ENCODE measurements around the gene NHLRC4. TPM values are rescaled to one million over a fixed set of nuclear protein-coding genes. Genes with fewer than 3 reads are reported as not detected.

The NHLRC4 gene
- total RNA-seq, 2 experiments from 2014 or later = 0.45 to 0.55 TPM

DNA sequence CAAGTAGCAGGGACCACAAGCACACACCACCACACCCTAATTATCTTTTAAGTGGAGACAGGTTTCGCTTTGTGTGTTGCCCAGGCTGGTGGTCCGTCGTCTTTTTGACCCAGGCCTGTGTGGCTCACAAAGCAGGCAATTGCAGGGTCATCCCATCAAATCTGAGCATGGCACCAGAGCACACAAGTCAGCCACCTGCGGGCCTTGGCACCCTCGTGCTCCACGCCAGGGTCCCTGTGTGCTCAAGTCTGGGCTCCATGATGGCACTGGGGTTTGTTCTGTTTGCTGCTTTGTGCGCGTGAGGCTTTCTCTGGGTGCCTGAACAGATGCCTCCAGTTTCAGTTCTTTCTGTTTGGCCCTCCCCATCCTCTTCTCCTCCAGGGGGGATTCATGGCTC lies 41.7 kb upstream of the NHLRC4 start:
- ChIA-PET POLR2A (interaction anchor here (0.9 kb wide), 1 partner anchor 65 kb away, joined by 3 read pairs; no protein-coding TSS in a partner anchor), CTCF (no interaction called here)
- intact Hi-C loops (cut with DNase I, micrococcal nuclease) = loop anchor here (5.0 kb wide), 4 partner anchors 87 to 298 kb away; partner anchors contain the start of genes LUC7L (in 1 of the 2), PGAP6 (in 1 of the 2) and RAB11FIP3 (in 1 of the 2)
- no peaks in the 10 kb centered on the region for H3K9me3 Mint-ChIP-seq
- no peaks in the 10 kb centered on the region for H3K36me3 Mint-ChIP-seq (ENCODE audit: low read depth)
- peak overlapping the region; percentile 70 for H3K4me3 Mint-ChIP-seq
- peaks cover 21% of the 10 kb centered on the region for H3K4me1 Mint-ChIP-seq (ENCODE audit: low read depth)
- no peak for ATAC-seq (ENCODE audit: poor library complexity)
- no peaks in the 10 kb centered on the region for H3K27me3 ChIP-seq (ENCODE audit: control insufficient read depth in 1 of 2, insufficient read depth in 2 of 2, low read length in 2 of 2)
- H3K4me3 ChIP-seq (ENCODE audit: low read length) = no peak overlapping the region
- peak overlapping the region; percentile 80 for H3K27ac Mint-ChIP-seq
- TF ChIP-seq, protein P1, sequence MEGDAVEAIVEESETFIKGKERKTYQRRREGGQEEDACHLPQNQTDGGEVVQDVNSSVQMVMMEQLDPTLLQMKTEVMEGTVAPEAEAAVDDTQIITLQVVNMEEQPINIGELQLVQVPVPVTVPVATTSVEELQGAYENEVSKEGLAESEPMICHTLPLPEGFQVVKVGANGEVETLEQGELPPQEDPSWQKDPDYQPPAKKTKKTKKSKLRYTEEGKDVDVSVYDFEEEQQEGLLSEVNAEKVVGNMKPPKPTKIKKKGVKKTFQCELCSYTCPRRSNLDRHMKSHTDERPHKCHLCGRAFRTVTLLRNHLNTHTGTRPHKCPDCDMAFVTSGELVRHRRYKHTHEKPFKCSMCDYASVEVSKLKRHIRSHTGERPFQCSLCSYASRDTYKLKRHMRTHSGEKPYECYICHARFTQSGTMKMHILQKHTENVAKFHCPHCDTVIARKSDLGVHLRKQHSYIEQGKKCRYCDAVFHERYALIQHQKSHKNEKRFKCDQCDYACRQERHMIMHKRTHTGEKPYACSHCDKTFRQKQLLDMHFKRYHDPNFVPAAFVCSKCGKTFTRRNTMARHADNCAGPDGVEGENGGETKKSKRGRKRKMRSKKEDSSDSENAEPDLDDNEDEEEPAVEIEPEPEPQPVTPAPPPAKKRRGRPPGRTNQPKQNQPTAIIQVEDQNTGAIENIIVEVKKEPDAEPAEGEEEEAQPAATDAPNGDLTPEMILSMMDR (IDR thresholded peaks at IDR 0.05) = no peak
- H3K4me1 ChIP-seq (ENCODE audit: insufficient read depth, low read length) = peaks cover 41% of the 10 kb centered on the region
- no peak for DNase-seq
- H3K27me3 Mint-ChIP-seq = no peaks in the 10 kb centered on the region
- H3K9me3 ChIP-seq (ENCODE audit: control insufficient read depth in 1 of 2, insufficient read depth in 1 of 2, low read length in 2 of 2) = no peaks in the 10 kb centered on the region
- no peak overlapping the region for H3K27ac ChIP-seq (ENCODE audit: low read depth in 1 of 2, low read length in 2 of 2)
- no peaks in the 10 kb centered on the region for H3K36me3 ChIP-seq (ENCODE audit: insufficient read depth, low read length)

DNA sequence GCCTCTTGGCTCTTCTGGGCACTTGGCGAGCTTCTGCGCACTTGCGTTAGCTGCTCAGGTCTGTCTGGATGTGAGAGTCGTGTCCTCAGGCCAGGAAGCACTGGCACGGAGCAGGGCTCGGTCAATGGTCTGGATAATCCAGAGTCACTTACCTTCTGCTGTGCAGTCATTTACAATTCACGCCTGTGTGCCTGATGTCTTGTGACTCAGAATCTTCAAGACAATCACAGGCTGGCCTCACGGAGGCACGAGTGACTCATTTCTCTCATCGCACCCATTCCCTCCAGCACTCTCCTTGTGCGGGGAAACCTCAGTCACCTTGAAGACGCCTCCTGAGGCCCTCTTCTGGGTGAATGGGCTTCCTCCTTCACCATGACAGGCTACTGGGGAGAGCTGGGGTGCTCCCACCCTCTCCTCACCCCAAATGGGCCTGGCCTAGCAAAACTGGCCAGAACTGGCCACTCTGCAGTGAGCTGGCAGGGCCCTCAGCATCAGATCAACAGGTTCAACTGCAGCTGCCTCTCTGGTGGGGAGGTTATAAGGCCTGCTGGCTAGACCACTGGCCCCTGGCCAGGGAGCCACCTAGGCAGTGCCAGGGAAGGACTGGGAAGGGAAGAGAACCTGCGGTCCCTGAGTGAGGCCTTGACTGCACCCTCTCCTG lies 41.2 kb upstream of the NHLRC4 start:
- TF ChIP-seq, protein P1 (IDR thresholded peaks at IDR 0.05) = no peak
- Mint-ChIP-seq H3K4me1 (ENCODE audit: low read depth) (peaks cover 25% of the 10 kb centered on the region), H3K9me3 (no peaks in the 10 kb centered on the region), H3K4me3 (peak overlapping the region; percentile 70), H3K36me3 (ENCODE audit: low read depth) (no peaks in the 10 kb centered on the region), H3K27ac (peak overlapping the region; percentile 80), H3K27me3 (no peaks in the 10 kb centered on the region)
- Histone ChIP-seq H3K27me3 (ENCODE audit: control insufficient read depth in 1 of 2, insufficient read depth in 2 of 2, low read length in 2 of 2) (no peaks in the 10 kb centered on the region), H3K27ac (ENCODE audit: low read depth in 1 of 2, low read length in 2 of 2) (no peak overlapping the region), H3K4me1 (ENCODE audit: insufficient read depth, low read length) (peaks cover 46% of the 10 kb centered on the region), H3K9me3 (ENCODE audit: control insufficient read depth in 1 of 2, insufficient read depth in 1 of 2, low read length in 2 of 2) (no peaks in the 10 kb centered on the region), H3K36me3 (ENCODE audit: insufficient read depth, low read length) (no peaks in the 10 kb centered on the region), H3K4me3 (ENCODE audit: low read length) (no peak overlapping the region)
- intact Hi-C loops (cut with DNase I, micrococcal nuclease) = loop anchor here (5.0 kb wide), 4 partner anchors 87 to 298 kb away; partner anchors contain the start of genes LUC7L (in 1 of the 2), PGAP6 (in 1 of the 2) and RAB11FIP3 (in 1 of the 2)
- ChIA-PET POLR2A (interaction anchor here (0.9 kb wide), 1 partner anchor 65 kb away, joined by 3 read pairs; no protein-coding TSS in a partner anchor), CTCF (no interaction called here)
- ATAC-seq (ENCODE audit: poor library complexity) (no peak), DNase-seq (peak in 11 of 14 experiments; percentile 26 to 69 (median 46))

DNA sequence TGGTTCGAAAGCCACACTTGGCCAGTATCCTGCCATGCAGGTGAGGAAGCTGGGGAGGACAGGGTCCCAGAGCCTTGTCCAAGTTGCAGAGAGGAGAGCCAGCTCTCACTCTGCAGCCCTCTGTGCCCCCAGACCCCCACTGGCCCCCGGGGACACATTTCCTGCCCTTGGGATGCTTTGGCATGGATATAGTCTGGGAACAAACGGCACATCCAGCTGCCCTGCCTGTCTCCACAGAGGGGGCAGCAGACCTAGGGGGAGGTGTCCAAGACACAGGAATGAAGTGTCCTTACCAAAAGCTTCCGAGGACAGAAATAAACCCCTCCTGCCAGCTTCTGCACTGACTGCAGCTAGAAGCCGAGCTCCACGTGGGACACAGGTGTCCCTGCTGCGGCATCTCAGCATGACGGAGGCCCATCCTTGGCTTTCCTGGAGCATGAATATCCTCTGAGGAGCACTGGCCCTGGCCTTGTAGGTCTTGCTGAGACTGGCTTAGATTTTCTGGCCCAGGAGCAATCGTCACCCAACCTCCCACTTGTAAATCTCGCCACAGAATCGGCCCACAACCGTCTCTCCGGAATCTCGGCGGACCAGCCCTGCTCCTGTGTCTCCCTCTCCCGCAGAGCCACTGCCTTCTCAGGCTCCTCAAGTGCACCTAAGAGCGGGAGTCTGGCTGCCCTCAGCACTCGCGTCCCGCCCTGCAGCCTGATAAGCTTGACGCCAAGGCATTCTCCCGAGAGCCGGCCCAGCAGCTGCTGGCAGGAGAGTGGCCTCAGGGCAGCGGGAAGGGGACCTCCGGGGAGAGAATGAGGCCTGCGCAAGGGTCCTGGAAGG lies 40.4 kb upstream of the NHLRC4 start:
- ATAC-seq (ENCODE audit: poor library complexity) (no peak), DNase-seq (peak in 1 of 14 experiments; percentile 12)
- no peaks in the 10 kb centered on the region for H3K36me3 Mint-ChIP-seq (ENCODE audit: low read depth)

More for the DNA sequence above, 40.4 kb upstream of the NHLRC4 start:
- Histone ChIP-seq H3K9me3 (ENCODE audit: control insufficient read depth in 1 of 2, insufficient read depth in 1 of 2, low read length in 2 of 2) (no peaks in the 10 kb centered on the region), H3K4me1 (ENCODE audit: insufficient read depth, low read length) (peaks cover 48% of the 10 kb centered on the region), H3K27ac (ENCODE audit: low read depth in 1 of 2, low read length in 2 of 2) (peak overlapping the region; percentile 73 to 80), H3K4me3 (ENCODE audit: low read length) (peak overlapping the region; percentile 78), H3K27me3 (ENCODE audit: control insufficient read depth in 1 of 2, insufficient read depth in 2 of 2, low read length in 2 of 2) (no peaks in the 10 kb centered on the region), H3K36me3 (ENCODE audit: insufficient read depth, low read length) (no peaks in the 10 kb centered on the region)
- H3K4me1 Mint-ChIP-seq (ENCODE audit: low read depth) = peaks cover 25% of the 10 kb centered on the region
- TF ChIP-seq, protein P1 (IDR thresholded peaks at IDR 0.05) = no peak
- H3K4me3 Mint-ChIP-seq = peak overlapping the region; percentile 87
- ChIA-PET POLR2A (interaction anchor here (0.6 to 1.2 kb wide), 7 partner anchors 44 to 262 kb away, joined by 3 to 11 read pairs (median 4); partner anchors contain the start of genes CHTF18, METTL26, PIGQ and RPUSD1), CTCF (no interaction called here)
- no peaks in the 10 kb centered on the region for H3K27me3 Mint-ChIP-seq
- intact Hi-C loops (cut with DNase I, micrococcal nuclease) = loop anchor here (1.0 to 5.0 kb wide), 7 partner anchors 43 to 299 kb away; partner anchors contain the start of genes LUC7L (in 1 of the 2), METTL26 (in 1 of the 2), PGAP6 (in 1 of the 2) and PIGQ (in 1 of the 2)
- peak overlapping the region; percentile 80 for H3K27ac Mint-ChIP-seq
- no peaks in the 10 kb centered on the region for H3K9me3 Mint-ChIP-seq
